ENCODE results near the gene APOA5.

APOA5 gene

DNA sequence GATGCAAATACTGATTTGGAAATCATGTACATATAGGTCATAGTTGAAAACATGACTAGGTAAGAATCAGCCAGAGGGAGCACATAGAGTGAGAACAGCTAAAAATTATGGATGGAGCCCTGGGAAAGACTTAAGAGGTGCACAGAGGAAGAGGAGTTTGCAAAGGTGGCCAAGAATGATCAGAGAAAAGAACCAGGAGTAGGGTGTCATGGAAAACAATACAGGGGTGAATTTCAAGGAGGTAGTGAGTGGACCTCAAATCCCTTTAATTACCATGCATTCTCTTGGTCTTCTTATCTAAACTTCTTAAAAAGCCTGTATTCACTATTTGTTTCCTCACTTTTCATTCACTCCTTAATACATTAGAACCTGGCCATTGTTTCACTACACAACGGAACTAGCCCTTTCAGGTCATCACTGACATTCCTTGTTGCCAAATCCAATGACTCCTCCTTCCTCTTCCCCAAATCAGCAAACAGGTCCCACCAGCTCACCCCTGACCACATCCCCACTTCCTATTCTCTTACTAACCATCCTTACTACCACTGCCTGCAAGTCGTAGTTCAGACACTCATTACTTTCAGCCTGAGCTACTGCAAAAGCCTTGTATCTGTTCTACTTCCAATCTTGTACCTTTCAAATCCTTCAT, 41.5 kb downstream of the APOA5 start:
- no peak for DNase-seq (ENCODE audit: low read depth, low spot score)
- no peak overlapping the region for H3K4me3 ChIP-seq (ENCODE audit: low read depth, low read length)
- TF ChIP-seq CTCF (IDR thresholded peaks at IDR 0.05; ENCODE audit: low read depth, low read length): no peak
- in situ Hi-C loops (cut with HindIII; ENCODE audit: low sequenced_read_pairs): no loop called here

- no peak overlapping the region for H3K4me3 ChIP-seq (ENCODE audit: low read depth, low read length)
- TF ChIP-seq CTCF (IDR thresholded peaks at IDR 0.05; ENCODE audit: low read depth, low read length): no peak
- peak; percentile 35 for DNase-seq (ENCODE audit: low read depth, low spot score)
- in situ Hi-C loops (cut with HindIII; ENCODE audit: low sequenced_read_pairs): no loop called here
These were observed 49.6 kb downstream of the APOA5 start for GRCh38 chr11:116742104-116742503.

GRCh38 chr11:116740741-116741140, 50.9 kb downstream of the APOA5 start:
- no peak for TF ChIP-seq CTCF (IDR thresholded peaks at IDR 0.05; ENCODE audit: low read depth, low read length)

More at GRCh38 chr11:116740741-116741140, 50.9 kb downstream of the APOA5 start:
- in situ Hi-C loops (cut with HindIII; ENCODE audit: low sequenced_read_pairs): no loop called here
- H3K4me3 ChIP-seq (ENCODE audit: low read depth, low read length): no peak overlapping the region
- DNase-seq (ENCODE audit: low read depth, low spot score): no peak
